ENCODE results near the gene NAALAD2. TPM values are rescaled to one million over a fixed set of nuclear protein-coding genes. Genes with fewer than 3 reads are reported as not detected.

Gene NAALAD2
- total RNA-seq, 1 experiment from 2014 or later: 3.9 TPM

DNA sequence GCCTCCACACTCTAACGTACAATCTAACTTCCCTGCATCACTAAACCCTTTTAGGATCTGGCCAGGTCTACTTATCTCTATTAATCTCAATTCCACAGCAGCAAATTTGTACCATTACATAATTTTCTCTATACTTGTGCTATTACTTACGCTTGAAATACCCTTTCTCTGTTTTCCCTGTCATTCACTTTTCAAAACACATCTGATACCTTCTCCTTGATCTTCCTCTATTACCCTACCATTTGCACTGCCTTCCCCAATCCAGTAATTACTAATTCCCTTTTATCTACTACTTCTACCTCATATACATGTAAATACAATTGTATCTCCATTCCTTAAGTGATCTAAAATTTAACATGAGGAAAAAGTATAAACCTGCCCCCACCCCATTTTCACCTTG lies 74.4 kb downstream of the NAALAD2 start:
- ChIA-PET POLR2A (ENCODE audit: low non-redundant PET) (no interaction called here), CTCF (no interaction called here)
- intact Hi-C loops (cut with micrococcal nuclease; ENCODE audit: unreplicated experiment): no loop called here
- Histone ChIP-seq H3K4me1 (ENCODE audit: insufficient read depth, low read length, poor library complexity, severe bottlenecking) (peaks cover 3% of the 10 kb centered on the region), H3K27me3 (replicated peaks; ENCODE audit: insufficient read depth, low read depth, low read length, poor library complexity) (no peaks in the 10 kb centered on the region), H3K4me3 (ENCODE audit: low read depth, low read length, poor library complexity, severe bottlenecking) (no peak overlapping the region), H3K27ac (ENCODE audit: low read depth, low read length, poor library complexity, severe bottlenecking) (no peak overlapping the region), H3K36me3 (ENCODE audit: insufficient read depth, low read length, poor library complexity, severe bottlenecking) (peaks cover 89% of the 10 kb centered on the region), H3K9me3 (ENCODE audit: low read depth, low read length, poor library complexity, severe bottlenecking) (no peaks in the 10 kb centered on the region)
- no TSS peak for BruUV-seq (replicated peaks)
- TF ChIP-seq, protein P1, sequence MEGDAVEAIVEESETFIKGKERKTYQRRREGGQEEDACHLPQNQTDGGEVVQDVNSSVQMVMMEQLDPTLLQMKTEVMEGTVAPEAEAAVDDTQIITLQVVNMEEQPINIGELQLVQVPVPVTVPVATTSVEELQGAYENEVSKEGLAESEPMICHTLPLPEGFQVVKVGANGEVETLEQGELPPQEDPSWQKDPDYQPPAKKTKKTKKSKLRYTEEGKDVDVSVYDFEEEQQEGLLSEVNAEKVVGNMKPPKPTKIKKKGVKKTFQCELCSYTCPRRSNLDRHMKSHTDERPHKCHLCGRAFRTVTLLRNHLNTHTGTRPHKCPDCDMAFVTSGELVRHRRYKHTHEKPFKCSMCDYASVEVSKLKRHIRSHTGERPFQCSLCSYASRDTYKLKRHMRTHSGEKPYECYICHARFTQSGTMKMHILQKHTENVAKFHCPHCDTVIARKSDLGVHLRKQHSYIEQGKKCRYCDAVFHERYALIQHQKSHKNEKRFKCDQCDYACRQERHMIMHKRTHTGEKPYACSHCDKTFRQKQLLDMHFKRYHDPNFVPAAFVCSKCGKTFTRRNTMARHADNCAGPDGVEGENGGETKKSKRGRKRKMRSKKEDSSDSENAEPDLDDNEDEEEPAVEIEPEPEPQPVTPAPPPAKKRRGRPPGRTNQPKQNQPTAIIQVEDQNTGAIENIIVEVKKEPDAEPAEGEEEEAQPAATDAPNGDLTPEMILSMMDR (conservative IDR thresholded peaks at IDR 0.05; ENCODE audit: low read depth, low read length): no peak
- no peak for TF ChIP-seq EZH2 (IDR thresholded peaks at IDR 0.05; ENCODE audit: borderline replicate concordance, low read depth, low read length, poor library complexity, severe bottlenecking)
- no peak for DNase-seq (ENCODE audit: low spot score)

DNA sequence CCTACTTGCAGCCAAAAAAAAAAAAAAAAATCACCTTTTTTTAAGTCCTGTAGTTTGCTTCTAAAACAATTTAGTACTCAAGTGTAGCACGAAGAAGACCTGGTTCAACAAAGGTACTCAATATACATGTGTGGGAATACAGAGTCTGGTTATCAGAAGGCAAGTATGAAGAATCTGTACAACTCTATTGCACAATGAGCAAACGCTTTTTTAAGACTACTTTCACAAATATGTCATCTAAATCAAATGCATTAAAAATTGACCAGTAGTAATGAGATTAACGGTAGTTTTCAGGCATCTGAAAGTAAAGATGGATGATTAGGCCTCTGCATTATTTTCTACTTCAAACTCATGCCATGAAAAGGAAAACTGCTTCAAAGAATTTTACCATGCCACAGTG lies 78.9 kb downstream of the NAALAD2 start:
- intact Hi-C loops (cut with micrococcal nuclease; ENCODE audit: unreplicated experiment): no loop called here
- POLR2A ChIA-PET (ENCODE audit: low non-redundant PET): no interaction called here
- Histone ChIP-seq H3K27ac (ENCODE audit: low read depth, low read length, poor library complexity, severe bottlenecking) (peak overlapping the region; percentile 4), H3K4me1 (ENCODE audit: insufficient read depth, low read length, poor library complexity, severe bottlenecking) (peaks cover 3% of the 10 kb centered on the region), H3K36me3 (ENCODE audit: insufficient read depth, low read length, poor library complexity, severe bottlenecking) (peaks cover 77% of the 10 kb centered on the region), H3K4me3 (ENCODE audit: low read depth, low read length, poor library complexity, severe bottlenecking) (no peak overlapping the region), H3K9me3 (ENCODE audit: low read depth, low read length, poor library complexity, severe bottlenecking) (no peaks in the 10 kb centered on the region), H3K27me3 (replicated peaks; ENCODE audit: insufficient read depth, low read depth, low read length, poor library complexity) (no peaks in the 10 kb centered on the region)
- TF ChIP-seq, protein P1 (conservative IDR thresholded peaks at IDR 0.05; ENCODE audit: low read depth, low read length): no peak
- TF ChIP-seq EZH2 (IDR thresholded peaks at IDR 0.05; ENCODE audit: borderline replicate concordance, low read depth, low read length, poor library complexity, severe bottlenecking): no peak
- no peak for DNase-seq (ENCODE audit: low spot score)
- CTCF ChIA-PET: no interaction called here
- no TSS peak for BruUV-seq (replicated peaks)

DNA sequence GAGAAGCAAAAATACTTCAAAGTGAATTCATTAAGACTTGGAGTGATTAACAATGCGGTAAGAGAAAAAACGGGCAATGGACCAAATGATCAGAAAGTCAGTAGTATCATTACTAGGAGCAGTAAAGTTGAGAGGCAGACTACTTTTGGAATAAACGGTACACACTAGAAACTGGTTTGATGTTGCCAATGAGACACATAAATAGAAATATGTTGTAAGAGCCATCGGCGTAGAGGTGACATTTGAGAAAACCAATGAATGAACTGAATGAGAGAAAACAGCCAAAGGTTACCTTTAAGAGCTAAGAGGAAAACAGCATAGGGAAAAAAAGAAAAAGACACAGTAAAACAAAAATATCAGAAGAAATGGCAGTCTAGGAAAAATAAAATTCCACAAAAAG lies 82.1 kb downstream of the NAALAD2 start:
- Histone ChIP-seq H3K36me3 (ENCODE audit: insufficient read depth, low read length, poor library complexity, severe bottlenecking) (peaks cover 57% of the 10 kb centered on the region), H3K27me3 (replicated peaks; ENCODE audit: insufficient read depth, low read depth, low read length, poor library complexity) (no peaks in the 10 kb centered on the region), H3K27ac (ENCODE audit: low read depth, low read length, poor library complexity, severe bottlenecking) (peak overlapping the region; percentile 20), H3K4me1 (ENCODE audit: insufficient read depth, low read length, poor library complexity, severe bottlenecking) (peaks cover 10% of the 10 kb centered on the region), H3K4me3 (ENCODE audit: low read depth, low read length, poor library complexity, severe bottlenecking) (no peak overlapping the region), H3K9me3 (ENCODE audit: low read depth, low read length, poor library complexity, severe bottlenecking) (no peaks in the 10 kb centered on the region)
- CTCF ChIA-PET: no interaction called here
- TF ChIP-seq, protein P1 (conservative IDR thresholded peaks at IDR 0.05; ENCODE audit: low read depth, low read length): no peak
- no peak for TF ChIP-seq EZH2 (IDR thresholded peaks at IDR 0.05; ENCODE audit: borderline replicate concordance, low read depth, low read length, poor library complexity, severe bottlenecking)
- BruUV-seq (replicated peaks): no TSS peak
- POLR2A ChIA-PET (ENCODE audit: low non-redundant PET): no interaction called here
- no peak for DNase-seq (ENCODE audit: low spot score)
- intact Hi-C loops (cut with micrococcal nuclease; ENCODE audit: unreplicated experiment): no loop called here
